ENCODE results near the gene MAN1A2.
A peak's percentile ranks its signal among the peaks of the same experiment; 100 is the strongest.

The MAN1A2 gene

DNA sequence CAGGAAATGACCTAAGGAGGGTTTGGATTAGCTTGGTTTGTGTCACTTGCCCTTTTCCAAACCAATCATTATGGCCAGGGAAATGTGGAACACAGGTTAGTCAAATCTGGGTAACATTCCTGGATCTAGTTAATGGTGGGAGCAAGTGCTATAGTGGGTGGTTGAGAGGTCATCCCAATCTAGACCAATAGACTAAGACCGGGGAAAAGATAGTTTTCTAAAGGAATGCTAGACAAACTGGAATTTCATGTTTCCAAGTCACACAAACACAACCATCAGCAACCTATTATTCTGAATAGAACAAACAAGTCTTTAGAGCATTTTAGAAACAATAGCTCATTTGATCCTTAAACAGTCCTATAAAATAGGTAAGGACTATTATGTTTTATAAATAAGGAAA lies 4.3 kb upstream of the MAN1A2 start:
- DNase-seq: no peak

- no peak for DNase-seq
Observed at GRCh38 chr1:117363571-117364048, 3.6 kb upstream of the MAN1A2 start.

GRCh38 chr1:117364240-117364639 lies 3.0 kb upstream of the MAN1A2 start:
- DNase-seq: no peak

DNA sequence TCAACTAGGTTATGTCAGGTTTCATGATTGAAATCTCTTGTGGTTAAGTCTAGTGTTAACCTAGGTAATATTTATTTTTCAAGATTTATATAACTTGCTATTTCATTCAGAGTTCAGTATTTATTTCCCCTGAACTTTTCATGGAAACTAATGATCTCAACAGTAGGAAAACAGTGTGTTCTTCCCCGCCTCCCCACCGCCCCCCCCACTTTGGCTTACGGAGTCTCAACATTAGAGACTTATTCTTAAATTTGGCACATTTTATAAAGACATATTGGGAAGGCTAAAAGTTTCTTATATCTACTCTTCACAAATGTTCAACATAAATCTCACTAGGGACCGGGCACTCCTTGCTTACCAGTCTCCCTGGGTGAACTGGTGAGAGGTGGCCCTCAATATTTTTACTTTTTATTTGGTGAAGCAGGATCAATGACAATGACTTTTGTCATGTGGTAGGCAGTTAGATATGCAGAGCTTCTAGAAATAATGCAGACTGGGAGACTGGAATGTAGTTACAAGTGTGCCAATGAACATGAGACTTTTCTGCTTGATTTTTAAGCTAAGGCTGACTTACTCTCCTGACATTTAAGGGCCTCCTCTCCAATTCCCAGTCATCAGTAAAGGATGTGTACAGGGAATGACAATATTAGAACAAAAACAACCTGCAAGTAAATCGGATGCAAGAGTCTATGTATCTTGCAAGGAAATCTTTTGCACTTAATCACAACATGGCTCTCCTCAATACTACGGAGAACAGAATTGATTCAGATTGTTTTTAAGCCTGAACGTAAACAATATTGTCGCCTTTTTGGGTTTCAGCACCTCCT lies 1.7 kb upstream of the MAN1A2 start:
- DNase-seq: no peak

GRCh38 chr1:117366177-117367045 lies 838 bp upstream of the MAN1A2 start:
- DNase-seq: peak; percentile 31

DNA sequence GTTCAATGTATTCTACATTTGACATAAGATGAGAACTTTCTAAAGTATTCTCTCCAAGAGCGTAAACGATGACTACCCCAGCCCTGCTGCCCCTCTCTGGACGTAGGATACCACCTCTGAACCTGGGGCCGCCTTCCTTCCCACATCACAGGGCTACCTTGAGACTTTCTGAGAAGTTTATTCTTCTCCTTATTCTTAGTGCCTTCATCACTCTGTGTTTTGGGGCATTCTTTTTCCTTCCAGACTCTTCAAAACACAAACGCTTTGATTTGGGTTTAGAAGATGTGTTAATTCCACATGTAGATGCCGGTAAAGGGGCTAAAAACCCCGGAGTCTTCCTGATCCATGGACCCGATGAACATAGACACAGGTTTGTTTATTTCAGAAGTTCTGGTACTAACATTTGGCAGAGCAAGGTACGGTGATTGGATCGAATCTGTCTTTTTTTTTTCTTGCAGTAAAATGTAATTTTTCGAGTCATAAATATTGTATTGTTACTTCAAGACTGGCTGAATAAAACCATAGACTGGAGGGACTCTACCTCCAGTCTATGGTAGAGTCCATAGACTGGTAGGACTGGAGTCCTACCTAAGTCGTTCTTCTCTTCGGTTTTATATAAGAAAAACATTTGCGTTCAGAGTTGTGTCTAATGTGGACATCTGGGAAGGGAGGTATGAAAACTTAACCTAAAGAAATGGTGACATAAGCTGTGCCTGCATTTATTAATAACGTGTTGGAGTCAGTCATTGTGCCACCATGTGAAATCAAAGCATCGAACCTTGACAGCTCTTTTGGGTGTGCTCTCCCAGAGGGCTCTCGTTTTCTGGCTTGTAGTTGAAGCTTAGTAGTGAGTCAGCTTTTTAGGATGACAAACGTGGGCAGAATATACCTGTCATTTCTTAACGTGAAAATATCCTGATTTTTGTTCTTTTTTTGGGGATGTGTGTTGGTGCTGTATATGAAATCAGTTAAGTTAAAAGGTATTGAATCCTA lies 1.2 kb downstream of the MAN1A2 start:
- DNase-seq: no peak

- no peak for DNase-seq
Observed at GRCh38 chr1:117370071-117370470, 2.8 kb downstream of the MAN1A2 start.

DNA sequence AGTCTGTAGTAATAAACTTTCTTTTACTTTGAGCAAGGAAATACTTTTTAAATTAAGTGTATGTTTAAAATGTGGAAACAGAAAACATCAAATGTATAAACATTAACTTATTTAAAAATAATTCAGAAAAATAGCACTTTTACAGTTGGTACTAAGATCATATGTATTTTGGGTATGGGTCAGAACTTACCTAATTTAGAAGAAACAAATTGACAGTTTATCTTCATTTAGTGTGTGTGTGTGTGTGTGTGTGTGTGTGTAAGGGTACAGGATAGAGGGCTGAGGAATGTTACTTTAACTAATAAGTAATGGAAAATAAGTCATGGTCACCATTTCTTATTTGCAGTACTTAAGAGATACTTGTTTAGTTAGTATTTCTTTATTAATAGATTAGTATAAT lies 3.3 kb downstream of the MAN1A2 start:
- no peak for DNase-seq

- DNase-seq: no peak
Observed at GRCh38 chr1:117371441-117372151, 4.3 kb downstream of the MAN1A2 start.

- no peak for DNase-seq
Observed at GRCh38 chr1:117372863-117373412, 5.7 kb downstream of the MAN1A2 start.

- no peak for DNase-seq
Observed at GRCh38 chr1:117373932-117374331, 6.7 kb downstream of the MAN1A2 start.

DNA sequence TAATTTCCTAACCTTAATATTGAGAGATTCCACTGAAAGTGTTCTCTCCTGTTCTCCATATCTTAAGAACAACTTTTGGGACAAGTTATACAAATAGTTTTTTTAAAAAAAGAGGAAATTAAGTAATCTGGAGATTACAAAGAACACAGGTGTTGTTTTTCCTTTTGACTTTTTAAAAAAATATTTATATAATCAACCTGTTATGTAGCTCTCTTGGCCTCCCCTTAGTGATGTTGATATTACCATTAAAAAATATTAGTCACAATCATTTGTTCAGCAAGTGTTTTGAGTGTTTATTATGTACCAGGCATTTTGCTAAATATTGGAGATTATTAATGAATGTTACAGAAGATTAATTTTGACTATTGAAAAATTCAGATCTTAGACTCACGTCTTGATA lies 8.1 kb downstream of the MAN1A2 start:
- DNase-seq: no peak

DNA sequence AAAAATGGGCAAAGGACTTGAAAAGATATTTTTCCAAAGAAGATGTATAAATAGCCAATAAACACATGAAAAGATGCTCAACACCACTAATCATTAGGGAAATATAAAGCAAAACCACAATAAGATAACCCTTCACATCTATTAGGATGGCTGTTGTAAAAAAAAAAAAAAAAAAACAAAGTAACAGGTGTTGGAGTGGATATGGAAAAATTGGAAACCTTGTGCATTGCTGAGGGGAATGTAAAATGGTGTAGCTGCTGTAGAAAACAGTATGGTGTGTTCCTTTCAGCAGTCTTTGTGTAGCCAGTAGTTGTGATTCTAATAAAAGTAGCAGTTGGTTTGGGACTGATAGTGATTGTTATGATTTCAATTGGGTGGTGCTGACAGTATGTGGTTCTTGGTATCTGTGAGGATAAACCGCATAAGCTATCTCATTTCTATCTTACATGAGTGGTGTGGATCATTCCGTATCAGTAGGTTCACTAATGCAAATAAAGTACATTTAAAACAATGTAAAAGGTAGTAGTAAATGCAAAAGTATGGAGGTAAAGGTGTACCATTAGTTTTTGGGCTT lies 19.9 kb downstream of the MAN1A2 start:
- DNase-seq: no peak

- no peak for DNase-seq
Observed at GRCh38 chr1:117388328-117388727, 21.1 kb downstream of the MAN1A2 start.

- DNase-seq: no peak
Observed at GRCh38 chr1:117389284-117389683, 22.0 kb downstream of the MAN1A2 start.

GRCh38 chr1:117389779-117390178 lies 22.5 kb downstream of the MAN1A2 start:
- no peak for DNase-seq

- DNase-seq: no peak
Observed at GRCh38 chr1:117392771-117393170, 25.5 kb downstream of the MAN1A2 start.

- DNase-seq: no peak
Observed at GRCh38 chr1:117396074-117396473, 28.8 kb downstream of the MAN1A2 start.

DNA sequence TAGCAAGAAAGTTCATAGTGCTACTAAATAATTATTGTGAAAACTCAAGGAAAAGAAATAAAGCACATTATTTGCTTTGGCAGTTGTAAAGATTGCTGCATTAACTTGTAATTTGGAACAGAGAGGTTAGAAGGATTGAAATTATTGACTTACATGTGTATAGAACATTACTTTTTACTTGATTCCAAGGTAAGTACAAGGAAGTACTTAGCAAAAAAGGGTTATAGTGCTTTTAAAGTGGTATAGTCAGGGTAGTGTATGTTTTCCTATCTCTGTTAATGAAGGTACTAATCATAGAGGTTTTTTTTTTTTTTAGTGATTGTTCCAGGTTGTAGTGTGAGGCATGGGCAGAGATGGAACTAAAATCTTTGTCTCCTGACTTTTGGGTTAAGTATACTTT lies 29.4 kb downstream of the MAN1A2 start:
- DNase-seq: no peak

DNA sequence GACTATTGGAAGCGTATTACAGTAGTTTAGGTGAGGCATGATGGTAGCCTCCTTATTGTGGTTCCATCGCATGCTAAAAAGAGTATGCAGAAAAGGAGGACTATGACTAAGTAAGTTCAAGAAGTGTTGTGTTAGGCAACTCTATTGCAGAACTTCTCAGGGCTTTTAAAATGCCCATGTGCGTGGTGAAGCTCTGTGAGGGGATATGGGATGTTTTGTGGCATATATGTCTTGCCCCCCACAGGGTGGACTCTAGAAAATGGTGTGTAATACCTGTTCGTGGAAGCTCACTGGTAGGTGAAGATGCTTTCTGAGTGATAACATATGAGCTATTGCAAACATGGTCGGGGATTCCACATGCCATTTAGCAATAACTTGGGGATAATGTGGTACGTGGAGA lies 31.7 kb downstream of the MAN1A2 start:
- no peak for DNase-seq

DNA sequence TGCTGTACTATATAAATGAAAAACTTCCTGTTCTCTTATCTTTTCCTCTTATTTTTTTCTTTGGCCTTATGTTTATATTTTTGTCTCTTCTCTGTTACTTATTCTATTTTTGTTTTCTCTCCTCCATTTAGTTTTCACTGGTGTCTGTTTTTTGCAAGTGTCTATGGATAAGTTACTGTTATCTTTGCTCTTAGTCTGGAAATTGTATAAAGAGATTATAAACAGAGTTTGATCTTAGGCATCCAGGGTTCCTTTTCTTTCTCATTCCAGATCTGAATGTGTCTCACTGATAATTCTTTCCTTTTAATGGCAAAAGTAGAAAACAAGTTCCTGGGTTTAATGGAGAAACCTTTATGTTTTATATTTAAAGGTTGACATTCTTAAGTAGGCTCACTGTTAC lies 34.5 kb downstream of the MAN1A2 start:
- DNase-seq: no peak
